ENCODE data around the gene VTCN1.

VTCN1 gene

GRCh38 chr1:117128323-117129079 lies 82.2 kb downstream of the VTCN1 start:
- in situ Hi-C loops (cut with HindIII; ENCODE audit: low pct_ligation_motif_present, low sequenced_read_pairs): no loop called here
- peak; percentile 50 for TF ChIP-seq CTCF (IDR thresholded peaks at IDR 0.05; ENCODE audit: low read depth, low read length, missing control alignments)
- no peak overlapping the region for H3K4me3 ChIP-seq (ENCODE audit: low read depth, low read length)
- H3K27me3 ChIP-seq (replicated peaks): no peaks in the 10 kb centered on the region
- H3K27ac ChIP-seq: no peak overlapping the region
- no peaks in the 10 kb centered on the region for H3K36me3 ChIP-seq (replicated peaks)
- no peak for DNase-seq

GRCh38 chr1:117127795-117128194 lies 82.9 kb downstream of the VTCN1 start:
- no peak overlapping the region for H3K27ac ChIP-seq
- no peak for TF ChIP-seq CTCF (IDR thresholded peaks at IDR 0.05; ENCODE audit: low read depth, low read length, missing control alignments)
- no peak overlapping the region for H3K4me3 ChIP-seq (ENCODE audit: low read depth, low read length)
- no peak for DNase-seq
- H3K36me3 ChIP-seq (replicated peaks): no peaks in the 10 kb centered on the region
- no peaks in the 10 kb centered on the region for H3K27me3 ChIP-seq (replicated peaks)
- in situ Hi-C loops (cut with HindIII; ENCODE audit: low pct_ligation_motif_present, low sequenced_read_pairs): no loop called here

- TF ChIP-seq CTCF (IDR thresholded peaks at IDR 0.05; ENCODE audit: low read depth, low read length, missing control alignments): no peak
- no peaks in the 10 kb centered on the region for H3K27me3 ChIP-seq (replicated peaks)
- H3K36me3 ChIP-seq (replicated peaks): no peaks in the 10 kb centered on the region
- in situ Hi-C loops (cut with HindIII; ENCODE audit: low pct_ligation_motif_present, low sequenced_read_pairs): loop anchor here (25.0 kb wide), 1 partner anchor 163 kb away; no protein-coding TSS in a partner anchor
- no peak for DNase-seq
- no peak overlapping the region for H3K27ac ChIP-seq
- H3K4me3 ChIP-seq (ENCODE audit: low read depth, low read length): no peak overlapping the region
Observed at GRCh38 chr1:117124661-117125060, 86.1 kb downstream of the VTCN1 start.

- in situ Hi-C loops (cut with HindIII; ENCODE audit: low pct_ligation_motif_present, low sequenced_read_pairs): loop anchor here (25.0 kb wide), 1 partner anchor 164 kb away; no protein-coding TSS in a partner anchor
- no peak for TF ChIP-seq CTCF (IDR thresholded peaks at IDR 0.05; ENCODE audit: low read depth, low read length, missing control alignments)
- Histone ChIP-seq H3K27me3 (replicated peaks) (no peaks in the 10 kb centered on the region), H3K36me3 (replicated peaks) (no peaks in the 10 kb centered on the region), H3K4me3 (ENCODE audit: low read depth, low read length) (no peak overlapping the region), H3K27ac (no peak overlapping the region)
- no peak for DNase-seq
Observed at GRCh38 chr1:117123274-117123673, 87.5 kb downstream of the VTCN1 start.

GRCh38 chr1:117122330-117123025 lies 88.2 kb downstream of the VTCN1 start:
- H3K4me3 ChIP-seq (ENCODE audit: low read depth, low read length): peak overlapping the region; percentile 89
- peak overlapping the region; percentile 95 for H3K27ac ChIP-seq
- in situ Hi-C loops (cut with HindIII; ENCODE audit: low pct_ligation_motif_present, low sequenced_read_pairs): loop anchor here (25.0 kb wide), 1 partner anchor 165 kb away; no protein-coding TSS in a partner anchor
- no peaks in the 10 kb centered on the region for H3K27me3 ChIP-seq (replicated peaks)
- TF ChIP-seq CTCF (IDR thresholded peaks at IDR 0.05; ENCODE audit: low read depth, low read length, missing control alignments): no peak
- DNase-seq: no peak
- H3K36me3 ChIP-seq (replicated peaks): no peaks in the 10 kb centered on the region
